HEK293 (cell line): Measurements from ENCODE around the gene PLEKHH2.

ENCODE experiments used
- CTCF ChIA-PET: fragments of 350-600 bp; formaldehyde crosslinking; extraction: SDS; loops from one replicate; lab custom pipeline; 2021; ENCODE audit warnings: antibody characterized with exemption; lab: Yijun Ruan, JAX
- POLR2A ChIA-PET: fragments of 300-600 bp; formaldehyde crosslinking; extraction: SDS; loops from one replicate; lab custom pipeline; 2020; ENCODE audit warnings: antibody characterized with exemption, inconsistent platforms; lab: Yijun Ruan, JAX
- H3K27ac ChIP-seq: fragments of 200-500 bp; sonication (Bioruptor generic); 2 replicates; pipeline ENCODE4 v1.5.1; 2014; ENCODE audit warnings: low read depth, low read length, control low read depth, inconsistent platforms; ENCODE audit errors: extremely low read depth
- H3K36me3 ChIP-seq, 2 experiments: fragments of 200-500 bp in 1 of 2; sonication (Bioruptor generic) in 1 of 2; 1 replicate in 1 of 2; 2 replicates in 1 of 2; pipeline ENCODE4 v1.5.1; 2014 to 2017; ENCODE audit warnings: inconsistent platforms in 2 of 2, low read length in 2 of 2; ENCODE audit not compliant: control insufficient read depth in 2 of 2, insufficient read depth in 1 of 2
- H3K4me1 ChIP-seq: fragments of 200-500 bp; sonication (Bioruptor generic); 2 replicates; pipeline ENCODE4 v1.5.1; 2014; ENCODE audit warnings: mild to moderate bottlenecking, low read length, inconsistent platforms; ENCODE audit not compliant: control insufficient read depth, insufficient read depth
- H3K4me3 ChIP-seq: 2 replicates; pipeline ENCODE4 v1.5.1; 2011; ENCODE audit warnings: low read depth, mild to moderate bottlenecking, control low read depth, low read length, moderate library complexity
- H3K9me3 ChIP-seq: fragments of 200-500 bp; sonication (Bioruptor generic); 2 replicates; pipeline ENCODE4 v1.5.1; 2014; ENCODE audit warnings: low read depth, low read length, inconsistent platforms; ENCODE audit not compliant: control insufficient read depth, insufficient read depth
- BCL11B ChIP-seq: fragments of 450-650 bp; formaldehyde crosslinking; IDR thresholded peaks from 2 replicates; pipeline ENCODE4 v1.5.1; 2016; ENCODE audit warnings: low read depth, missing biosample characterization, missing genetic modification characterization
- CTCF ChIP-seq: fragments of 450-650 bp; formaldehyde crosslinking; IDR thresholded peaks from 2 replicates; pipeline ENCODE4 v1.5.1; 2016; ENCODE audit warnings: missing biosample characterization, missing genetic modification characterization
- GLIS2 ChIP-seq: fragments of 450-650 bp; formaldehyde crosslinking; IDR thresholded peaks from 2 replicates; pipeline ENCODE4 v1.5.1; 2016; ENCODE audit warnings: missing biosample characterization, missing genetic modification characterization
- MYNN ChIP-seq: fragments of 450-650 bp; formaldehyde crosslinking; IDR thresholded peaks from 2 replicates; pipeline ENCODE4 v1.5.1; 2016; ENCODE audit warnings: missing biosample characterization, missing genetic modification characterization, borderline replicate concordance
- ZBTB1 ChIP-seq: fragments of 450-650 bp; formaldehyde crosslinking; IDR thresholded peaks from 2 replicates; pipeline ENCODE4 v1.5.1; 2016; ENCODE audit warnings: missing biosample characterization, missing genetic modification characterization
- ZBTB44 ChIP-seq: fragments of 450-650 bp; IDR thresholded peaks from 2 replicates; pipeline ENCODE4 v1.5.1; 2018; ENCODE audit warnings: missing biosample characterization, mild to moderate bottlenecking, missing genetic modification characterization
- ZBTB7A ChIP-seq: fragments of 450-650 bp; formaldehyde crosslinking; IDR thresholded peaks from 2 replicates; pipeline ENCODE4 v1.5.1; 2016; ENCODE audit warnings: low read depth, missing biosample characterization, missing genetic modification characterization
- ZFP41 ChIP-seq: fragments of 450-650 bp; formaldehyde crosslinking; IDR thresholded peaks from 2 replicates; pipeline ENCODE4 v1.5.1; 2016; ENCODE audit warnings: missing biosample characterization, missing genetic modification characterization, borderline replicate concordance
- ZNF169 ChIP-seq: fragments of 450-650 bp; formaldehyde crosslinking; IDR thresholded peaks from 2 replicates; pipeline ENCODE4 v1.5.1; 2016; ENCODE audit warnings: missing biosample characterization, missing genetic modification characterization
- ZNF221 ChIP-seq: fragments of 450-650 bp; formaldehyde crosslinking; IDR thresholded peaks from 2 replicates; pipeline ENCODE4 v1.5.1; 2017; ENCODE audit warnings: missing biosample characterization, missing genetic modification characterization, borderline replicate concordance
- ZNF239 ChIP-seq: fragments of 450-650 bp; formaldehyde crosslinking; IDR thresholded peaks from 2 replicates; pipeline ENCODE4 v1.5.1; 2016; ENCODE audit warnings: missing biosample characterization, missing genetic modification characterization
- ZNF280D ChIP-seq: fragments of 450-650 bp; formaldehyde crosslinking; IDR thresholded peaks from 2 replicates; pipeline ENCODE4 v1.5.1; 2016; ENCODE audit warnings: missing biosample characterization, missing genetic modification characterization
- ZNF341 ChIP-seq: fragments of 450-650 bp; formaldehyde crosslinking; IDR thresholded peaks from 2 replicates; pipeline ENCODE4; 2016; ENCODE audit warnings: low read depth, missing biosample characterization, missing genetic modification characterization
- ZNF398 ChIP-seq: fragments of 450-650 bp; formaldehyde crosslinking; IDR thresholded peaks from 2 replicates; pipeline ENCODE4 v1.5.1; 2017; ENCODE audit warnings: missing biosample characterization, missing genetic modification characterization
- ZNF510 ChIP-seq: fragments of 450-650 bp; formaldehyde crosslinking; IDR thresholded peaks from 2 replicates; pipeline ENCODE4 v1.5.1; 2018; ENCODE audit warnings: mild to moderate bottlenecking, missing genetic modification characterization, missing biosample characterization; ENCODE audit not compliant: insufficient replicate concordance
- ZNF600 ChIP-seq: fragments of 450-650 bp; formaldehyde crosslinking; IDR thresholded peaks from 2 replicates; pipeline ENCODE4 v1.5.1; 2016; ENCODE audit warnings: missing biosample characterization, missing genetic modification characterization
- ZNF623 ChIP-seq: fragments of 450-650 bp; formaldehyde crosslinking; IDR thresholded peaks from 2 replicates; pipeline ENCODE4 v1.5.1; 2016; ENCODE audit warnings: missing biosample characterization, missing genetic modification characterization
- ZNF777 ChIP-seq: fragments of 450-650 bp; formaldehyde crosslinking; IDR thresholded peaks from 2 replicates; pipeline ENCODE4 v1.5.1; 2017; ENCODE audit warnings: missing biosample characterization, missing genetic modification characterization, borderline replicate concordance
- TF ChIP-seq, protein P1 (sequence below): fragments of 450-650 bp; formaldehyde crosslinking; IDR thresholded peaks from 2 replicates; pipeline ENCODE4 v1.5.1; 2016; ENCODE audit warnings: missing biosample characterization, missing genetic modification characterization
- TF ChIP-seq, protein P2 (sequence below): fragments of 450-650 bp; formaldehyde crosslinking; IDR thresholded peaks from 2 replicates; pipeline ENCODE4 v1.5.1; 2016; ENCODE audit warnings: missing biosample characterization, missing genetic modification characterization

The PLEKHH2 gene

DNA sequence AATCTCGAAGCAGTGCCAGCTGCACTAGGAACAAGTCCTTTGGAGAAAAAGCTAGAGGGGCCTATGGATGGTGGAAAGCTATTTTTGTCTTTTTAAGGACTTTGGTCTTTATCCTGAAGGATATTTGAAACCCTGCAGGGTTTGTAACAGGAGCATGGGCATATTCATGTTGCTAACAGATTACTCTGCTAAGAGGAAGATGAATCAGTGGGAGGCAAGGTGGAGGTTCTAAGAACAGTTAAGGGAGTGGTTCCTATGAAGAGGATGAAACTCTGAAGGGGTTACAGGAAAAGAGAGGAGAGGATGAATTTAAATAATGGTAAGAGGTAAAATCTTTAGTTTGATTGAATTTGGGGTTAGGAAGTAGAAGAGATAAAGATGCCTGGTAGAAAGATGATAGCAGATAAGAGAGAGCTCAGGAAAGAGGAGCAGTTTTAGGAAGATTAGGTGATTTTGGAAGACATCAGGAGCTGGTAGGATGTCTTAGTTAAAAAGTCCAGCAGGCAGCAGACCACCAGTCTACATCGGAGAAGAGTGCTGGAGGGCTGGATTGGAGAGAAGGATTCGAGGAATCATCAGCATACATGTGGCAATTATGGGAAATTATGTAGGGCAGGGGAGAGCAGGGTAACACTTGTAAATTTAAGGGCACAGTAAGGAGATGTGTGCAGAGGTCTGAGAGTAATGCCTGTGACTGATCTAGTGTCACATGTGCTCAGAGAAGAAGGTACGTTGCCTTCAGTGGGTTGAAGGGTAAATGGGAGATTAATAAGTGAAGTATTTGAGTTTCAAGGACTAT is 78.4 kb downstream of the PLEKHH2 start:
- H3K9me3 ChIP-seq: no peaks in the 10 kb centered on the region
- ChIA-PET POLR2A (no interaction called here), CTCF (interaction anchor here (0.6 kb wide), 1 partner anchor 29 kb away, joined by 5 read pairs; no protein-coding TSS in a partner anchor)
- H3K4me1 ChIP-seq: no peaks in the 10 kb centered on the region; the same call in 1 of the 2 replicates
- H3K36me3 ChIP-seq: peaks cover 0 to 5% of the 10 kb centered on the region in 2 experiments; a peak in 2 of 3 replicates
- H3K27ac ChIP-seq: no peak overlapping the region
- H3K4me3 ChIP-seq: no peak overlapping the region
- TF ChIP-seq ZNF777 (tag by site-specific recombination): no peak

DNA sequence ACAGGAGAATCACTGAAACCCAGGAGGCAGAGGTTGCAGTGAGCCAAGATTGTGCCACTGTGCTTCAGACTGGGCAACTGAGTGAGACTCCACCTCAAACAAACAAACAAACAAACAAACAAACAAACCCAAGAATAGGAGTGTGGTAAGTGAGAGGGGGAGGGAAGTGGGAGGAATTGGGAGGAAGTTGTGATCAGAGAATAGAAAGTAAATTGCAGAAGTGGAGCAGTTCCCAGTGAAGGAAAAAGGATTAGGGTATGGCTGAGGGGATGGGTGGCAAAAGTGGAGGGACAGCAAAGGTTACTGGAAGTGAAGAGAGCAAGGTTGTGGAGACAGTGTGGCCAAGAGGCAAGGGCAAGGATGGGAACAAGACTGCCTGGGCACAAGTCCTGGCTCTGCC is 80.3 kb downstream of the PLEKHH2 start:
- ChIA-PET POLR2A (no interaction called here), CTCF (no interaction called here)
- peaks cover 0 to under 1% of the 10 kb centered on the region in 2 experiments; a peak in 2 of 3 replicates for H3K36me3 ChIP-seq

More for the DNA sequence above, 80.3 kb downstream of the PLEKHH2 start:
- TF ChIP-seq ZBTB1 (tag by site-specific recombination) (no peak), ZNF341 (tag by site-specific recombination) (no peak), ZBTB7A (no peak), ZNF280D (tag by site-specific recombination) (no peak), ZNF600 (tag by site-specific recombination) (no peak), ZNF169 (tag by site-specific recombination) (no peak), ZNF239 (tag by site-specific recombination) (no peak), ZFP41 (tag by site-specific recombination) (no peak), BCL11B (tag by site-specific recombination) (no peak), CTCF (tag by site-specific recombination) (no peak), ZNF510 (tag by site-specific recombination) (no peak), ZNF398 (tag by site-specific recombination) (no peak), ZNF623 (no peak), MYNN (tag by site-specific recombination) (no peak), GLIS2 (no peak), ZNF221 (tag by site-specific recombination) (no peak), ZBTB44 (tag by site-specific recombination) (no peak)
- TF ChIP-seq, protein P1, sequence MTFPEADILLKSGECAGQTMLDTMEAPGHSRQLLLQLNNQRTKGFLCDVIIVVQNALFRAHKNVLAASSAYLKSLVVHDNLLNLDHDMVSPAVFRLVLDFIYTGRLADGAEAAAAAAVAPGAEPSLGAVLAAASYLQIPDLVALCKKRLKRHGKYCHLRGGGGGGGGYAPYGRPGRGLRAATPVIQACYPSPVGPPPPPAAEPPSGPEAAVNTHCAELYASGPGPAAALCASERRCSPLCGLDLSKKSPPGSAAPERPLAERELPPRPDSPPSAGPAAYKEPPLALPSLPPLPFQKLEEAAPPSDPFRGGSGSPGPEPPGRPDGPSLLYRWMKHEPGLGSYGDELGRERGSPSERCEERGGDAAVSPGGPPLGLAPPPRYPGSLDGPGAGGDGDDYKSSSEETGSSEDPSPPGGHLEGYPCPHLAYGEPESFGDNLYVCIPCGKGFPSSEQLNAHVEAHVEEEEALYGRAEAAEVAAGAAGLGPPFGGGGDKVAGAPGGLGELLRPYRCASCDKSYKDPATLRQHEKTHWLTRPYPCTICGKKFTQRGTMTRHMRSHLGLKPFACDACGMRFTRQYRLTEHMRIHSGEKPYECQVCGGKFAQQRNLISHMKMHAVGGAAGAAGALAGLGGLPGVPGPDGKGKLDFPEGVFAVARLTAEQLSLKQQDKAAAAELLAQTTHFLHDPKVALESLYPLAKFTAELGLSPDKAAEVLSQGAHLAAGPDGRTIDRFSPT (tag by site-specific recombination): no peak
- TF ChIP-seq, protein P2, sequence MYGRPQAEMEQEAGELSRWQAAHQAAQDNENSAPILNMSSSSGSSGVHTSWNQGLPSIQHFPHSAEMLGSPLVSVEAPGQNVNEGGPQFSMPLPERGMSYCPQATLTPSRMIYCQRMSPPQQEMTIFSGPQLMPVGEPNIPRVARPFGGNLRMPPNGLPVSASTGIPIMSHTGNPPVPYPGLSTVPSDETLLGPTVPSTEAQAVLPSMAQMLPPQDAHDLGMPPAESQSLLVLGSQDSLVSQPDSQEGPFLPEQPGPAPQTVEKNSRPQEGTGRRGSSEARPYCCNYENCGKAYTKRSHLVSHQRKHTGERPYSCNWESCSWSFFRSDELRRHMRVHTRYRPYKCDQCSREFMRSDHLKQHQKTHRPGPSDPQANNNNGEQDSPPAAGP (tag by site-specific recombination): no peak
- Histone ChIP-seq H3K27ac (no peak overlapping the region), H3K9me3 (no peaks in the 10 kb centered on the region), H3K4me3 (no peak overlapping the region), H3K4me1 (no peaks in the 10 kb centered on the region; the same call in 1 of the 2 replicates)
